ENCODE measurements around the gene CAPN9.
A peak's percentile ranks its signal among the peaks of the same experiment; 100 is the strongest.
"Not testable (repeated sequence)": the region's sequence is repeated elsewhere in the genome, so short reads cannot be mapped to it uniquely, and the experiment has no call there.

Gene CAPN9

GRCh38 chr1:230749150-230749549 is 2.0 kb downstream of the CAPN9 start:
- no peak for DNase-seq

DNA sequence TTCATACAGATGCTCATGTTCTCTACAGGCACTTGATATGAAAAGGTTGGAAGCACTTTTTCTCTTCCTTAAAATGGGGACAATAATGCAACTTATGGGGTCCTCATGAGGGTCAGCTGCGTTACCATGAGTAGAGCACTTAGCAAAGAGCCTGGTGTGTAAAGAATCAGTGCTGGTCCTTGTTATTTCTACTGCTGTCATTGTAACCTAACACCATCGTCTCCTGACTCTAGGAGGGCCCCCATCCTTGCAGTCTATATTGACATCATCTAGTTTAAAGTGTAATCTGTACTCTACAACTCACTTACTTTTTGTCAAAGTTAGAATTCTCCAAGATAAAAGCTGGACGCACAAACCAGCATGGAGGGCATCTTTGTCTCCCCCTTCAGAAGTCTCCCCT is 2.4 kb downstream of the CAPN9 start:
- peak; percentile 42 for DNase-seq

DNA sequence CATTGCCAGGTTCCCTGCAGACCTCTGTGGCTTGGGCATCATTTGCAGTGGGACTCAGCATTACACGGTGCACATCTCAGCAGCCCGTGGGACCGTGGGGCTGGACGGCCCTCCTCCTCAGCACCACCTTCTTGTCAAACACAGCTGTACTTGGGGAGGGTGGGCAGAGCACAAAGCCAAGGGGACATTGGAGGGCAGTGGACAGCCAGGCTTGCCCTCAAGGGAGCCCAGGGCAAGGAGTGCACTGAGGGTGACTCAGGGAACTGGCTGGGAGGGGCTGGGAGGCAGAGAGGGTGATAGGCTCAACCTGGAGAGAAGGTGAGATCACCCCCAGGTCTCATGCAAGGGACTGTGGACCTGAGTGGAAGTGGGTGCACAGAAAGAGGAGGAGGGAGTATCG is 3.4 kb downstream of the CAPN9 start:
- no peak for DNase-seq

- no peak for DNase-seq
These were observed 3.9 kb downstream of the CAPN9 start for GRCh38 chr1:230750986-230751625.

- DNase-seq: peak; percentile 97
These were observed 5.2 kb downstream of the CAPN9 start for GRCh38 chr1:230752407-230752806.

GRCh38 chr1:230753191-230753585 is 6.0 kb downstream of the CAPN9 start:
- DNase-seq: no peak

- peak; percentile 91 for DNase-seq
These were observed 6.5 kb downstream of the CAPN9 start for GRCh38 chr1:230753586-230754251.

- DNase-seq: no peak
These were observed 7.6 kb downstream of the CAPN9 start for GRCh38 chr1:230754796-230755195.

DNA sequence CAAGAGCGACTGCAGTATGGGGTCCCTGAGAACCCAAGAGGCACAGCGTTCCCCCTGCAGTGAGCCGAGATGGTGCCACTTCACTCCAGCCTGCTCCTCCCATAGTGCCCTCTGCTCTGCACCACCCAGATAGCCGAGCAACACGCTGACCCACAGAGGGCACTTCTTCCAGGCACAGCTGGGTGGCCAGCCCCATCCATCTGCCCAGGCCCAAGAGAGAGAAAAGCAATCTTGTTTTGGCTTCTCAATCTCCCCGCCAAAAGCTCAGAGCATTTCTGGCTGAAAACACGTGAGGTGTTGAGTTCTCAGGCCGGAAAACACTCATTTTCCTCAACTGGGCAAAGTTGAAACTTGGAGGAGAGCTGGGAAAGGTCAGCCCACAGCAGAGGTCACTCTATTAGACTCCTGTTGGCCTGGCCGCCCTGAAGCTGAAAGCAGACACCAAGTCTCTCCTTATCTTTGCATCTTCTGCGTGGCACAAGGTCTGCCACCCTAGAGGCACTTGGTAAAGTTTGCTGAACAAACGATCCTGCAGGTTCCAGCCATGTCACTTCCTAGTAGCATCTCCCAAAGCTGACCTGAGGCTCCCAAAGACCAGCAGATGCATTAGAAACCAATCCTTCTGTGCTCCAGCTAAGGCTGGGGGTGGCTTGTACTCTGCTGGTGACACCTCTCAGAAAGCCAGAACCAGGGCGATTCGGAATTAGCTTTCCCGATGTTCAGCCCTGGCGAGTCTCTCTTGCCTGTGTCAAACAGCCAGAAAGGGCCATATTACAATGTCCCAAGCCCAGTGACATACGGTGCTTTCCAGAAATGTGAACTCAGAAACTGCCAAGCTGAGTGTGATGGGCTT is 10.9 kb downstream of the CAPN9 start:
- no peak for DNase-seq

- DNase-seq: peak; percentile 98
These were observed 11.7 kb downstream of the CAPN9 start for GRCh38 chr1:230758709-230759368.

DNA sequence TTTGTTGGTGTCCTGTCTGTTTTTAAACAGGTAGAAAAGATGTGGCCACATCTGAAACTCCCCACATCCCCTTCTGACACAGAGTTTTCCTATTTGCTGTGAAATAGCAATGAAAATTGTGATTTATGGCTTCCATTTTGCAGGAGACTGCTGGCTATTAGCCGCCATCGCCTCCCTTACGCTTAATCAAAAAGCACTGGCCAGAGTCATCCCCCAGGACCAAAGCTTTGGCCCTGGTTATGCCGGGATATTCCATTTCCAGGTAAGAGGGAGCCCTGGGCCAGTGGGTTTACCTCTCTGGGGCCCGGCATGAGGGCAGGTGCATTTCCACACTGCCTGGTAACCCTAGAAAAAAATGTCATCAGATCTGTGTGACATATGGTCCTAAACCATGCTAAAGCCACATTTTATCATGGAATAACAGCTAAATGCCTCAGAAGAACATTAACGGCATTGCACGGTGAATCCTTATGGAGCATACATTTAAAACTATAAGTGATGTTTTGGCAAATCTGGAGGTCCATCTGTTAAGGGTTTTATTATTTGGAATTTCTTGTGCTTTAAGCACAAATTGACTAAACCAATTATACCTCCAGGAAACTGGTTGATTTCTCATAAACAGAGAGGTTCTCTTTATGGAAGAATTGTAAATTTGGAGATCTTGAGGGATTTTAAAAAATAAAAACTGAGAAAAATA is 12.3 kb downstream of the CAPN9 start:
- DNase-seq: peak; percentile 95

GRCh38 chr1:230760360-230760827 is 13.2 kb downstream of the CAPN9 start:
- DNase-seq: peak; percentile 95

GRCh38 chr1:230761443-230762167 is 14.4 kb downstream of the CAPN9 start:
- DNase-seq: no peak

- DNase-seq: no peak
These were observed 16.9 kb downstream of the CAPN9 start for GRCh38 chr1:230763927-230764591.

GRCh38 chr1:230766318-230766717 is 19.1 kb downstream of the CAPN9 start:
- DNase-seq: no peak

DNA sequence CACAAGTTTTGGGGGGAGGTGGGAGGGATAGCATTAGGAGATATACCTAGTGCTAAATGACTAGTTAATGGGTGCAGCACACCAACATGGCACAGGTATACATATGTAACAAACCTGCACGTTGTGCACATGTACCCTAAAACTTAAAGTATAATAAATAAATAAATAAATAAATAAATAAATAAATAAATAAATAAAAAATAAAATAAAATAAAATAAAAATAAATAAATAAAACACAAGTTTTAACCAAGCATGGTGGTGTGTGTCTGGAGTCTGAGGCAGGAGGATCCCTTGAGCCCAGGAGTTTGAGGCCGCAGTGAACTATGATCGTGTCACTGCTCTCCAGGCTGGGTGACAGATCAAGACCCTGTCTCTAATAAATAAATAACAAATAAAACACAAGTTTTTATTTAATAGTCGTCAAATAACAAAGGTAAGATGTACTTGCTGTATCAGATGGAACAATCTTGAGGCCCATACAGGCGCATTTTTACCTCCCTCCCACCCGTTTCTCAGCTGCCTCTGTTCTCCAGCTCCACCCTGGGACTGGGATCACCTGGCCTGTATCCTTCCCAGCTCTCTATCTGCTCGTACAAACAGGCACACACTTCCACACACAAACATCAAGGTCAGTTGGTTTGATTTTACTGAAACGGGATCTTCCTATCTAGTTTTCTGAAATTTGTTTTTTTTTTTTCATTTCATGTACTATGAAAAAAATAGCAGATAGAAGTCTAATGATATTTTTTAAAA is 20.8 kb downstream of the CAPN9 start:
- DNase-seq: not testable (repeated sequence)

DNA sequence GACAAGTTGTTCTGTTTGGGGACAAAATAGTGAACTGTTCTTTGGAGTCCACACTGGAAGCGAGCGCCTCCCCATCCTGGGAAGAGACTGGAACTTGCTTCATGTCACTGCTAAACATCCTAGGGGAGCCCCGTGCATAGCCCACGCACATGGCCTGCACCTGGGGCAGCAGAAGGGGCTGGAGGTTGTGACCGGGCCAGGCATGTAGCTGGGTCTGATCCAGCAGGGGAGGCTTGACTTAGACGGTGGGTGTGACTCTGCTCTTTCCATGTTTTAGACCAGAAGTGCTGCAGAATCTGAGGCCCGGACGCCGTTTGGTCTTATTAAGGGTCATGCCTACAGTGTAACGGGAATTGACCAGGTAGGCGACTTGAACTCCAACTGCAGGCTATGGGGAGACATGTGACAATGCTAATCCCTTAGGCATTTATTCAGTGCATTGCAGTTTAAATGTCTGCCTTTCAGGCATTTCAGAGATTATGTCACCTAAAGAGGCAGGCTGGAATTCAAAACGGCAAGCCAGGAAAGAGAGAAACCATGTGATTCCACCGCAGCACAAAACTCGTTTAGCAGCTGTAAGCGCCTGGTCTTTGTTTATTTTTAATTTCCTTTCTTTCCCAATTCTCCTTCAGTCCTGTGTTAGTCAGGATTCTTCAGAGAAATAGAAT is 21.8 kb downstream of the CAPN9 start:
- no peak for DNase-seq

DNA sequence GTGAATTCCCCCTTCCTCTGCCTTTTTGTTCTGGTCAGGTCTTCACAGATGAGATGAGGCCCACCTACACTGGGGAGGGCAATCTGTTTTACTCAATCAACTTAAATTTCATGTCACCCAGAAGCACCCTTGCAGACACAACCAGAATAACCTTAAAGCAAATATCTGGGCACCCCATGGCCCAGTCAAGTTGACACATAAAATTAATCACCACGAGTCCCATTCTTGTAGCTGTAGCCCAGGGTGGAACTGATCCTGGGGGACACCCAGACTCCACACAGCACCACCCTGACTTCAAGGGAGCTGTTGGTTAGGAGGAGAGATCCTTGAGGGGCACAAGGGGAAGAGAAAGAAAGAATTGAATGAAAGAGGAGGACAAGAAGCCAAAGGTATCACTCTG is 23.1 kb downstream of the CAPN9 start:
- no peak for DNase-seq

- no peak for DNase-seq
These were observed 24.7 kb downstream of the CAPN9 start for GRCh38 chr1:230771773-230772354.
